ENCODE measurements around the gene IPMK.

- TF ChIP-seq, protein P1, sequence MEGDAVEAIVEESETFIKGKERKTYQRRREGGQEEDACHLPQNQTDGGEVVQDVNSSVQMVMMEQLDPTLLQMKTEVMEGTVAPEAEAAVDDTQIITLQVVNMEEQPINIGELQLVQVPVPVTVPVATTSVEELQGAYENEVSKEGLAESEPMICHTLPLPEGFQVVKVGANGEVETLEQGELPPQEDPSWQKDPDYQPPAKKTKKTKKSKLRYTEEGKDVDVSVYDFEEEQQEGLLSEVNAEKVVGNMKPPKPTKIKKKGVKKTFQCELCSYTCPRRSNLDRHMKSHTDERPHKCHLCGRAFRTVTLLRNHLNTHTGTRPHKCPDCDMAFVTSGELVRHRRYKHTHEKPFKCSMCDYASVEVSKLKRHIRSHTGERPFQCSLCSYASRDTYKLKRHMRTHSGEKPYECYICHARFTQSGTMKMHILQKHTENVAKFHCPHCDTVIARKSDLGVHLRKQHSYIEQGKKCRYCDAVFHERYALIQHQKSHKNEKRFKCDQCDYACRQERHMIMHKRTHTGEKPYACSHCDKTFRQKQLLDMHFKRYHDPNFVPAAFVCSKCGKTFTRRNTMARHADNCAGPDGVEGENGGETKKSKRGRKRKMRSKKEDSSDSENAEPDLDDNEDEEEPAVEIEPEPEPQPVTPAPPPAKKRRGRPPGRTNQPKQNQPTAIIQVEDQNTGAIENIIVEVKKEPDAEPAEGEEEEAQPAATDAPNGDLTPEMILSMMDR (IDR thresholded peaks at IDR 0.05; ENCODE audit: insufficient read depth, low read depth, low read length), result no peak
- no peak for TF ChIP-seq EZH2 (IDR thresholded peaks at IDR 0.05; ENCODE audit: insufficient read depth, low read length)
These were observed 110.5 kb downstream of the IPMK start for GRCh38 chr10:58157076-58157766.
